Anterior cingulate cortex (tissue), 58 donors: ENCODE data around the gene THRA.

Experiments
- DNase-seq, 58 donors: peaks; one replicate each; lab custom pipeline; 2025; lab: John Stamatoyannopoulos, UW

The THRA gene

DNA sequence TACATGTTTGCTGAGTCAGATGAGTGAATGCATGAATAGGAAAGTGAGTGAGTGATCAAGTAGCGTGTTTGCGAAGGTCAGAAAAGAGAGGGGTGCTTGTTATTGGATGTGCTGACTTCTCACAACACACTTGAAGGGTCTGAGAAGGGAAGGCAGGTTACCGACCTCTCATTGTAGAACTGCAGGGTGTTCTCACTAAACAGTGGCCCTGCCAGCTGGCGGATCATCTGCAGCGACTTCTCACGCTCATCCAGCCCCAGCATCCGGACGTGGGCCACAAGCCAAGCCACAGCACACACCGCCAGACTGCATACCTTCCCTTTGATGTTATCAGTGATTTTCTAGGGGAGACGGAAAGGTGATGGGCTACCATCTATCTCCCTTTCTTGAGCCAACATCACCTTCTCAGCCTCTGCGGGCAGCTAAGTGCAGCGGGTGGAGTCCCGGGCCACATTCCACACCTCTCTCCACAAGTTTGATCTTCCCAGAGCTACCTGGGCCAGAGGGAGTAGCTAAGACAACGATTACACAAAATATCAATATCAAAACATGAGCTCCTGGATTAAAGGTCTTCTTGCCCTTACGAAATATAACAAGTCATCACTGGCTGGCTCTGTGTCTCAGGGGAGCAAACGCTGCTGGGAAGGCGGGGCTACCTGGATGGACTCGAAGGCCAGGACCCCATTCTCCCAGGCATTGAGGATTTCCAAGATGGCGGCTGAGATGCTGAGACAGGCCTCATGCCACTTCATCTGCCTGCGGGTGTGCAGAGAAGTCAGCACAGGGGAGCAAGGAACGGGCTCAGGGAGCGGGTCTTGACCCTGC lies 36.6 kb upstream of the THRA start:
- no peak for DNase-seq

DNA sequence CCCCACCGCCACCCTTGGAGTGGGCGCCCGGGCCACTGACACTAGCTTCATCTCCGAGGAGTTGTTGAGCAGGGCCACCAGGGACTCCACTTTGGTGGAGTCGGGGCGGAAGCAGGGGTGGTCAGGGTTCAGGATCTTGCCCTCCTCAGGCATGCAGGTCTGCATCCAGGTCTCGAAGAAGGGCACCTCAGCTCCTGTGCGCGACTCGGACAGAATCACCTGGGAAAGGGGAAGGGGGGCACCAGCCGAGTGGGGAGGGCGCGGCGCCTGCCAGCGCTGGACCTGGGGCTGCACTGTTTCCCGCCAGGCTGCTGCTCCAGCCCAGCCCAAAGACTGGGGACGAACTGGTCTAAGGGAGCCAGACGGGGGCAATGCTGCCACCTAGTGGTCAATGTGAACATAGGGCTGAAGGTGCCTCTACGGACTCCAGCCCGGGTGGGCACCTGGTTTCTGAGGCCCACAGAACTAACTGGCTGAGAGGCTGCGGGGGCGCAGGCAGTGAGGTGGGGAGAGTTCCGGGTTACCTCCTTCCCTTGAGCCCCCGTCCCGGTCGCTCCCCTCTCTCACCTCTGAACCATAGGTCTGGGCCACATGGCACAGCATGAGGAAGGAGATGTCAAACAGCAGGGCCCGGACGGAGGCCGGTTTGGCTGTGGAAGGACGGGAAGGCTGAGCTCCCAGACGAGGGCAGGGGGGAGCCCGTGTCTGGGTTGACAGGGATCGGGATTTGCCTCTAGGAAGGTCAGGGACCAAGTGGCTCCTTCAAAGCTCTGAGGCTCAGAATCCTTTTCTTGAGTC lies 35.8 kb upstream of the THRA start:
- peak in 52 of 58 donors; percentile 11 to 78 (median 36) for DNase-seq

DNA sequence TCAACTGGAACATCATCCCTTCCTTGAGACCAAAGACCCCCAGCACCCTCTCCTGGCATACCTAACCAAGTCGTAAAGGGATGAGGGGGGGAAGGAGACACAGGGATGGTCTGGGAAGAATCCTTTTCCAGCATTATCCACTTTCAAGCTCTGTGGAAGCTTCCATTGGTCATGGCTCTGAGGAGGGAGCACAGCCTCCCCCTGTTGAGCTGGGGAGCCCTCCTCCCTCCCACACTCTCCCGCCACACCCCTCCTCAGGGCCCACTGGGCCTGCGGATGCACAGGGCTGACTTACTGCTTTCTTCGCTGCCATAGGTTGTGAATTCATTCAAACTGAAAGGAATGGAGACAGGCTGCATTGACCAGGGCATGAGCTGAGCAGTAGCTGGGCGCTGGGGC lies 35.2 kb upstream of the THRA start:
- no peak for DNase-seq

DNA sequence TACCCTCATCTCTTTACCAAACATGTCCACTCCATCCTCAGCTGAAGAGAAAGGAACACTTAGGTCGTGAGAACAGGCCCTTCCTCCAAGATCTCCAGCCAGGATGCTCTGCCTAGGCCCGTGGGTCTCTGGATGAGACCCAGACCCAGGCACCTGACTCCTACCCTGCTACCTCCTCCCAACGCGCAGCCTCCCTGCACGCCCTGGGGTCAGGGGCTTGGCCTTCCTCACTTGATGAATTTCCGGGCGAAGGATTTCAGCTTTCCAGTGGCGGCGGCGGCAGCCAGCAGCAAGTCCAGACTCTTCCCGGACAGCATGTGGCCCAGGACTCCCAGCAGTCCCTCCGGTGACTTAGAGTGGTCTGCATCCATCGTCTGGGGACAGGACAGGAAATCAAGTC lies 34.2 kb upstream of the THRA start:
- DNase-seq, result no peak

DNA sequence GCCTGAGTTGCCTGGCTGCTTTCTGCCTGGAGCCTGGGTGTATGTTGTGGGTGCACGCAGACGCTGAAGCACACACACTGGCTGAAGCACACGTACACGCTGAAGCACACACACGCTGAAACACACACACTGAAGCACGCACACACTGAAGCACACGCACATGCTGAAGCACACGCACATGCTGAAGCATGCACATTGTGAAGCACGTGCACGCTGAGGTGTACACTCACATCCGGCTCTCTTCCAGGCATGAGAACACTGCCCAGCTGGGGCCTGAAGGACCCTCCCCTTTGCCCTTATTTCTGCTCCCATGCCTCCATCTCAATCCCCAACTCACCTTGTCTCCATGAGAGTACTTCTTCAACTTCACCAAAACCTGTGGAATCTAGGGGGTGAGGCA lies 31.1 kb upstream of the THRA start:
- DNase-seq, result no peak

DNA sequence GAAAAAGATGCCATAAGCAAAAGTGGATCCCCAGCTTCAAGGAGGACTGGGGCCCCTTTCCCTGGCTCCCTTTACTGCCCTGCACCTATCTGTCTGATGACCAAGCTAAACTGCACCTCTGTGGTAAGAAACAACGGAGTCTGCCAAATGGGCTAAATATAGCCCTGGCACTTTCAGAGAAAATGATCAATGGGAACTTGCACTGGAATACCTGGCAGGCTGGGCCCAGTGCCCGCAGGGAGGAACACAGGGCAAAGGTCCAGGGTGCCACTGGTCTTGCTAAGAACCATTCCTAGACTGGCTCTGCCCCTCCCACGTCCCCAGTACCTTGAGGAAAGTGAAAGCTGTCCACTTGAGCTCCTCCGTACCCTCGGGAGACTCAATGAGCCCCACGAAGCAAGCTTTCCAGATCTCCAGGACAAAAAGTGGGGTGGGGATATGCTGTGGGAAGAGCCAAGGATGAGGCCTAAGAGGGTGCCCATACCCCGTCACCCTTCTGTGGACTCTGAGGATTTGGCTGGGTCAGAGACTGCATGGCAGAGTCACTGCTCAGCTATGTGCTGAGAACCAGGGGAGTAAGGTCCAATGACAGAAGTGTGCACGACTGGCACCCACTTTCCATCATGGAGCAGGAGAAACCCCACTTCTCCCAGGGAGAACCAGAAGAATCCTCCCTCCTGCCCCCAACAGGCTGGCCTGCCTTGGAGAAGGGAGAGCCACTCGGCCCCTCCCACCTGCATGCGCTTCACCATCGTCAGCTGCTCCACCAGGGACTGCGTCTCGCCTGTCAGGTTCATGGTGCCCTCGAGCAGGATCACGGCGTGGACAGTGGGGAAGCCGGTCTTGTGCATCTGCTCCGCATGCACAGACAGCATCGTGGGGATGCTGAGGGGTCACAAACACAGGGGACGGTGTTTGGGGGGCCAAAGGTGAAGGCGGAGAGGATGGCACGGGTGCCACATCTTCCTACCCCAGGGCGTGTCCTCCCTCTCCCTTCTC lies 30.1 kb upstream of the THRA start:
- DNase-seq, result no peak

DNA sequence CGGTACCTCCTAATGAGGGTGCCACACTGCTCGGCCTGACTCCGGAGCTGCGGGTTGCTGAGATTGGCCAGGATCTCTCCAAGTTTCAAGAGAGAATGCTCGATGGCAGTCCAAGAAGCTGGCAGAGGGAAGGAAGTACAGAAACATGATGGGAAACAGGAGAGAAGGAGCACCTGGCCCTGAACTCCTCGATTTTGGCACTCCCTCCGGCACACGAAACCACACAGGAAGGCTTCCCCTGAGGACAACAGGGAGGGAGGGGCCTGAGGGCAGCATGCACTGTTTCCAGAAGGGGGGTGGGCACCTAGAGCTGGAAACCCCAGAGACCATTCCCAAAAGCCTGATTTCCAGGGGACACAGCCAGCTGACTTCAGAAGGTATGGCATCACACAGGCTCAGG lies 29.4 kb upstream of the THRA start:
- no peak for DNase-seq

DNA sequence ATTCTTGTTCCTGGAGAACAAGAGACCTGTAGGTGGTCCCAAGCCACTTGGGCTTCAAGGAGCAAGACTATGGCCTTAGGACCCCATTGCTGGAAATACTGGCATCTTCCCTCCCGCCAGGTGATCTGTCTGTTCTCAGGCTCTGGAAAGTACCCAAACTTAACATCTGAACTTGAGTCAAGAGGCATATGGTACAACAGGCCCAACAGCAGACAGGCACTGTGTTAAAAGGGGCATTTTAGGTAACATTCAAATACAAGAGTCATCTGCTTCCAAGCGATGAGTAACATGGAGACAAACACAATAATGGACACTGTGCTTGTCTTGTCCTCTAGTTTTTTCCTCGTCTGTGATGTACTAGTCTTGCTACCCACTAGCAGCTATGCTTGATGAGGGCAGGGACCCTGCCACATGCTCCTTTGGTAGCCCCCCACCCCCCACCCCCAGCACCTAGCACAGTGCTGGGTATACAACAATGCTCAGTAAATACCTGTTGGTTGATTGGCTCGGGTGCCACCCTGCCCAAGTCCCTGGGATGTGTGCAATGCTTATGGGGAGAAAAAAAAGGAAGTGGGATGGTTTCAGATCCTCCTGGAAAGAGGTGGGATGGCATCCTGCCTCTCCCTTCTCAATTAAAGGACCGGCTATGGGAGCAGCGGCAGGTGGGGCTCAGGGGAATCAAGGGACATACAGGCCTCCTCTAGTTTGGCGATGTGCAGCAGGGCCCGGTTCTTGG lies 28.2 kb upstream of the THRA start:
- no peak for DNase-seq

DNA sequence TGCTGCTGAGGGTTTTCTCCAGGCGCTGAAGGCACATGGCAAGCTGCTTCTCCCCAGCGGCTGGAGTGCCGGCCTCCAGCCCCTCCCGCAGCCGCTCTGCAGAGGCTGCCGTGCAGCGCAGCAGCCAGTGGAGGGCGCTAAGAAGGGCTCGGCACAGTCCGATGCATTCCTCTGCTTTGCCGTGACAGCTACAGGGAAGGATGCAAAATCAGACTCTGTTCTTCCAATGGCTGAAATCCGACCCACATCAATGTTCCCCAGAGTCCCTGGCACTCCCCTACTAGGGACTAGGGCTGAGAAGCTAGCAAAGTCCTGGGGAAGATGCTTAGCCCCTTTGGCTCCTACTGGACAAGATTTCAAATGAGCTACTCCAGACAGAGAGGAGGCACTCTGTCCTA lies 27.6 kb upstream of the THRA start:
- DNase-seq, result peak in 37 of 58 donors; percentile 8 to 79 (median 33)

DNA sequence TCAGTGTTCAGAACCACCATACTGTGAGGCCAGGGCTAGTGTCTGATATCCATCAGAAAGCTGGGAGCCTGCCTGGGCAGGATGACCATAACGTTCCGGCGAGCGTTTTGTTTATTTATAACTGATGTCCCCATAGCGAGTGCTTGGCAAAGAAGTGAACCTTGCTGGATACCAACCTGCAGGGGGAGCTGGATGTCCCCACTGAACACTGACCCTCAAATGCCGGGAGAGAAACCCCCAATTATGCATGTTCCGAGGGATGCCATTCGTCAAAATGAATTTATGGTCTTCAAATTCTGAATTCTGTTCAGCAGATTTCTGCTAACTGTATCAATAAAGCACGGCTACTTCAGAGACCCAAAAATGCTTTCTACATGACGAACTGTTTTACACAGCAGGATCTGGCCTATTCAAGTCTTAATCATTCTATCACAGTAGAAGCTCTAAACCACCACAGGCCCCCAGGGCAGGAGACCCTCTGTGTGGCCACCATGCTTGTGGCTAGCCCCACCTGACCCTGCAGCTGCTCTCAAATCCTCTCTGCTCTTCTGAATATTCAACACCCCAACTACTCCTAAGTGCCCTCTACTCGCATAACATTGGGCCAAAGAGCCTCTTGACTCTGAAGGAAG lies 23.8 kb upstream of the THRA start:
- peak in 15 of 58 donors; percentile 10 to 47 (median 20) for DNase-seq

DNA sequence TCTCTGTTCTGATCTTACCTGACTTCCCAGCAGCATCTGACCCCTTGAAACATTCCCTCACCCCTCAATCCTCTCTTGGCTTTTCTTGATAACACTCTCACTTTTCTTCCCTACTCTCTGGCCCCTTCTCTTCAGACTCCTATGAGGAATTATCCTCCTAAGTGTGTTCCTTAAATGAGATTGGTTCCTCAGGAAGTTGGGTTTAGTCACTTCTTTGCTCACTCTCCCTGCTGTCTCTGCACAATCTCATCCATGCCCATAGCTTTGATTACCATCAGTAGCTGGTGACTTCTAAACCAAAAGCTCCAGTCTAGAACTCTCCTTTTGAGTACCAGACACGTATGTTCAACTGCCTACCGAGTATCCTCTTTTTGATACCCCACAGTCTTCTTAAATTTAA lies 21.6 kb upstream of the THRA start:
- DNase-seq, result no peak

DNA sequence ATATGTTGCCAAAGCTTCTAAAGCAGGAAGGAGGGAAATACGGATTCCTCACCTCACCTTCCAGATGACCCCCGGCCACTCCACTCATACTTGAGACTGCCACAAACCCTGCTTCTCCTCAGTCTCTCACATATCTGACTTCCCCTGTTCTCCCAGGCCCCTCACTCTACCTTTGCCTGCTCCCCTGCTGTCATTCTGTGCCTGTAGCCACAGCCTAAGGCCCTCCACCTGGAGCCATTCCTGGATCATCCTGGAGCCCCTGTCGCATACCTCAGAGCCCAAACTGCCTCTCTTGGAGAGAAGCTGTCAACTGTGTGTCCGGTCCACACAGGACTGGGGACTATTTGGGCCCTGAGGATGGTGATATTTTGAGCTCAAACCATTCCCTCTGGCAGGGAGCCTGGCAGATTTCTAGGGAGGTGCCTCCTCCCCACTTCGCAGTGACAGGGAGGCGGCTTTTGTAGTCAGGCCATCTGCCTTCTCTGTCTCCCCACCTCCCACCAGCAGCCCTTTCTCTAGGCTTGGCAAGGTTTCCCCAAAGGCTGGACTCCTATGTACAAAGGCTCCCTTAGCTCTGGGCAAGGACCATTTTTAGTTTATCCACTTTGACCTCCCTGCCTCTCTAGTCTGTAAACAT lies 6.3 kb upstream of the THRA start:
- DNase-seq, result peak in 22 of 58 donors; percentile 15 to 77 (median 42)

DNA sequence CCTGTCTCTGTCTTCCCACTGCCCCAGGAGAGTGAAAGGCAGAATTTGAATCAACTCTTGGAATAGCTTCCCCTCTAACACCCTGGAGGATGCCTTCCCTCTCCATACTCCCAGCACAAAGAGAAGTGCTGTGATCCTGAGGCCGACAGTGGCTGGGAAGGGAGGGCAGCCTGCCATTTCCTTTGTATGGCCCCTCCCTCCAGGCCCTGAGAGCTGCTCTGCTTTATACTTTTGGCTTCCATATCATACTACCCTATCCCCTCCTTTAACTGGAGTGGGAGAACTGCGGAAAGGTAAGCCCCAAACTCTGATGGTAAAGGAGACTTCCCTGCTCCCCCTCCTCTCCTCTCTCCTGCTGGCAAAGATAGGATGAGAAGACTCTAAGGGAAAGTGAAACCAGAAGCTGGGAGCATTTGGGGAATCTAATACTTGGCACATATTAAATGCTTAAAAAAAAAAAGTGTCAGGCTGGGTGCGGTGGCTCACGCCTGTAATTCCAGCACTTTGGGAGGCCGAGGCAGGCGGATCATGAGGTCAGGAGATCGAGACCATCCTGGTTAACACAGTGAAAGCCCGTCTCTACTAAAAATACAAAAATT lies 4.5 kb upstream of the THRA start:
- DNase-seq, result no peak

DNA sequence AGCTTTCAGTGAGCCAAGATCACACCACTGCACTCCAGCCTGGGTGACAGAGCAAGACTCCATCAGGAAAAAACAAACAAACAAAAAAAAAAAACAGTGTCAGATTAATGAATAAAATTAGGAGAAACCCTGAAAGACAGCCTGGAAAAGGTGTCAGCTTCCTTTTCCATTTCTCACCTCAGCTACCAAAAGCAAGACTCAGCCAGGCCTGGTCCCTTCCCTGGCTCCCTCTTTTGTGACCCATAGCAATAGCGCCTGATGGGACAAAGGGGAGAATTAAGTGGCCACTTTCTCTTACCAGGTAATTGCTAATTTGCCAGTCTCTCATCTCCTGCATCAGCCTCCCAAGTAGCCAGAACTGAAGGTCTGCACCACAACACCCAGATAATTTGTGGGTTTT lies 3.9 kb upstream of the THRA start:
- no peak for DNase-seq

DNA sequence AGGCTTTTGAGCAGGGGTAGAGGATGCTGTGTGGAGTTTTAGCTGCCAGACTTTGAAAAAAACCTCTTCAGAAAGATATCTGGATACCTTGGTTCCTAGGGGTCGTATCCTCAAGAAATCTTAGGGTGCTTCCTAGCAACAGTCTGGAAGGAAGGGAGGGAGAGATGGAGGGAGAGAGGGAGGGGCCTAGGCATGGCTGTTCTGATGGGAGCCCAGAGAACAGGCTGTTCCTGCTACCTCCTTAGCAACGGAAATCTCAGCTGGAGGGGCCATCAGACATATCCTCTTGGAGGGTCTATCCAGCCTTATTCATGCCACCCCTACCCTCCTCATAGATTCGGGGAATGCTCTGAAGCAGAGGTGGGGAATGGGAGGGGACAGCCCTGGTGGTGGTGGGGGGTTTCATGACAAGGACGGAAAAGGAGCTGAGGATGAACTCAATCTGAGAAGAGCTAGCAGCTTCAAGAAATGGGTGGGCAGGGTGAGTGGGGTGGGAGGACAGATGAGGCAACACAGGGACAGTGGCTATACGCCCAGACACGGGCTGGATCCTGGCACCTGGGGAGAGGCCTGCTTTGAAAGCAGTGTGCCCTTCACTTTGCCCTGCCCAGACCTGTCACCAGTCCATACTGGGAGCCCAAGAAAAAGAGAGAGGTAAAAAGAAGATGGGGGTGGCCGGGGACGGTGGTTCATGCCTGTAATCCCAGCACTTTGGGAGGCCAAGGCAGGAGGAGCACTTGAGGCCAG lies 2.9 kb upstream of the THRA start:
- peak in 7 of 58 donors; percentile 22 to 50 (median 34) for DNase-seq

DNA sequence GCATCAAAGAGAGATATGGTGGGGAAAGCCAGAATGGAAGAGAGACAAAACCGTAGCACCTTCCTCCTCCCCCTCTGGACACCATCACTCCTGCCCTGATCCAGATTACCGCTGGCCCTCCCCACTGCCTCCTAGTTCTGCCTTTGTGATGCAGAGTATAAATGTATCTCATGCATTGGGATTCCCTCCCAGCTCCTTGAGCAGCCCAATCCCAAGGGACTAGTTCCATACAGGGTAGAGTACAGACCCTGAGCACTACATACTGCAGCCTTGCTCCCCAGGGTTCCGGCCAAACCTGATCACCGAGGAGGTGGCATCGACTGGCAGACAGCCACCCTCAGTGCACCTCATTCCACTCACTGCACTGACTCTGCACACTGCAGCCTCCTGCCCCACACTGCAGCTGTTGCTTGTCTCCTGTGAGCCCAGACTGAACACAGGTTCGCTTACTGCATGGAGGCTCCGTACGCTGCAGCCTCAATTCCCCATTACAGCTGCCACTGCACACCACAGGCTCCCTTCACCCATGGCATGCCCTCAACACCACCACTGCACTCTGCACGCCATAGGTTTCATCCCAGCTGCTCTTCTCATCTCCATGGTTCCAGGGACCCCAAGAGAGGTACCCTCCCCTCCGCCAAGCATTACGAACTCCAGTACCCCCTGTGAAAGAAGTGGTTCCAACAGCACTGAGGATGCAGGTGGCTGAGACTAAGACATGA lies 1.7 kb upstream of the THRA start:
- peak in 1 of 58 donors; percentile 67 for DNase-seq

DNA sequence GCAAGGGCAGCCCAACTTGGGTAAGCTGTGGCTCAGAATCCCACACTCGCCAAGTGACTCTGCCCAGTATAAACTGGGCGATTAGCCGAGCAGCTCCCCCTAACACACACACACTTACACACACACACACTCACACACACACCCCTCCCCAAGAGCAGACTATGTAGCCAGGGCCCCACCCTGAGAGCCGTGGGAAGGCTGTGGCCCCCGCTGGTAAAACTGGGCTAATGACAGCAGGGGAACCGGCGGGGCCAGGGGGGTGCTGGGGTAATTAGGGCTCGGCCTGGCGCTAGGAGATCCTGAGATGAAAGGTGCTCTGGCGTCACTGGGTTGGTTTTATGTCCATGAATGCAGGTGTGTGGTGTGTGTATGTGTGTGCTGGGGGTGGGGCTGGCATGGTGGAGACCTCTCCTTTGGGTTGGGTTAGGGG lies 1.1 kb upstream of the THRA start:
- DNase-seq, result no peak
